ENCODE data around the gene MCF2L.

MCF2L gene

DNA sequence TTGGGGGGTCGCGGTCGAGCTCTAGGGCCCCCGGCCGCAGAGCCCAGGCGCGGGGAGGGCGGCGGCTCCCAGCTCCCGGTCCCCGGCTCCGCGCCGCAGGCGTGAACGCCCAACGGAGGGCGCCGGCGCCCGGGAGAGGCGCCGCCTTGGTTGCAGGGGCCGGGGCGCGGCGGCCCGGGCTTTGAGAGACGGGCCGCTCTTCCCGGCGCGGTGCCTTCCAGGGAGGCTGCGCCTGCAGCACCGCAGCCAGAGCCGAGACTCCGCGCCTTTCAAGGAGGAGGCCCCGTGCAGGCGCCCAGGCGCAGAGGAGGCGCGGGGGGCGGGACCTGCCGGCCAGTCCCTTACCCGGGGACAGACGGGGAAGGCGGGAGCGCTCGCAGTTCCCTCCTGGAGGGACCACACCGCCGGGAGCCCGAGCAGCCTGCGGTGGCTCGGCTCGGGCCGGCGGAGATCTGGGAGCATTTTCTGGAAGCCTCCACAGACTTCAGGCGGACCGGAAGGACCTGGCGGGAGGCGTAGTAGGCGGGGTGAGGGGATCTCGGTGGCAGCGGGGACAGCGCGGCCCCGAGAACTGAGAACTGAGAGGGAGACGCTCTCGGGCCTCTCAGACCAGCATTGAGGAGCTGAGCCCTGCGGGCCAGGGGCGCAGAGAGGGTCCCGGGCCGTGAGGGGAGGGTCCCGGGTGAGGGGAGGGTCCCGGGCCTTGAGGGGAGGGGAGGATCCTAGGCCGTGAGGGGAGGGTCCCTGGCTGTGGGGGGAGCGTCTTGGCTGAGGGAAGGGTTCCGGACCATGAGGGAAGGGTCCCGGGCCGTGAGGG lies 25.5 kb upstream of the MCF2L start:
- DNase-seq = peak; percentile 37

GRCh38 chr13:112947796-112948195 lies 21.2 kb upstream of the MCF2L start:
- DNase-seq = no peak

- no peak for DNase-seq
These were observed 17.2 kb upstream of the MCF2L start for GRCh38 chr13:112951674-112952371.

DNA sequence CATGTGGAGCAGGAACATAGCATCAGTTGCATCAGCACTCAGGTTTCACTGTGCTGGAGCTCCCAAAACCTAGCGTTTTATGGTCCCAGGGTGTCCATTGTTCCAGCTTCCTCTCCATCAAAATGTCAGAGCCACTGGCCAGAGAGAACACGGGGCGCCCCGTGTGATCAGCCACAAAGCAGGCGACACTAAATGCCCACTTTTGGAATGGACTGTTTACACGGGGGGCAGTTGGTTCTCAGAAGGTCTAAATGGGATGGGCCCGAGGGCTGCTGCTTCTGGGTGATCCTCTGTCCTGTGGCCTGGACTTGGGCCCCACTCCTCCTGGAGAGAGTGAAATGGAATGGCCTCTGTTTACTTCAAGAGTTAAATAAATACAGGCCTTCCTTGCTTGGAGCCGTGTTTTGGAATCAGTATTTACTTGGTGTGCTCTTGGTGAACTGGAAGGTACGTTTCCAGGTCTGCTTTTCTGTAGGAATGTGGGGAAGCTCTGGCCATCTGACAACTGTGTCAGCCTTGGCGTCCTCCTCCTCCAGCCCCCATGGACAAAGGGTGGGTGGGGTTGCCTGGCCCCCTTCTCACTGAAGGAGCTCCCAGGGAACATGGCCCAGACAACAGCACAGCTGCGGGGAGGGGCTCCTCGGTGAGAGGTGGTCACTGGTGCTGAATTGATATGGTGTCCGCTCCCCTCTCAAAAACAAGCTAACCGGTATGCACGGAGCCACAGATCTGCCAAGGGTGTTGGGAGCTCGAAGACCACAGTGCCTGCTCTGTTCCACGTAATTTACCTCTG lies 16.1 kb upstream of the MCF2L start:
- DNase-seq = no peak

DNA sequence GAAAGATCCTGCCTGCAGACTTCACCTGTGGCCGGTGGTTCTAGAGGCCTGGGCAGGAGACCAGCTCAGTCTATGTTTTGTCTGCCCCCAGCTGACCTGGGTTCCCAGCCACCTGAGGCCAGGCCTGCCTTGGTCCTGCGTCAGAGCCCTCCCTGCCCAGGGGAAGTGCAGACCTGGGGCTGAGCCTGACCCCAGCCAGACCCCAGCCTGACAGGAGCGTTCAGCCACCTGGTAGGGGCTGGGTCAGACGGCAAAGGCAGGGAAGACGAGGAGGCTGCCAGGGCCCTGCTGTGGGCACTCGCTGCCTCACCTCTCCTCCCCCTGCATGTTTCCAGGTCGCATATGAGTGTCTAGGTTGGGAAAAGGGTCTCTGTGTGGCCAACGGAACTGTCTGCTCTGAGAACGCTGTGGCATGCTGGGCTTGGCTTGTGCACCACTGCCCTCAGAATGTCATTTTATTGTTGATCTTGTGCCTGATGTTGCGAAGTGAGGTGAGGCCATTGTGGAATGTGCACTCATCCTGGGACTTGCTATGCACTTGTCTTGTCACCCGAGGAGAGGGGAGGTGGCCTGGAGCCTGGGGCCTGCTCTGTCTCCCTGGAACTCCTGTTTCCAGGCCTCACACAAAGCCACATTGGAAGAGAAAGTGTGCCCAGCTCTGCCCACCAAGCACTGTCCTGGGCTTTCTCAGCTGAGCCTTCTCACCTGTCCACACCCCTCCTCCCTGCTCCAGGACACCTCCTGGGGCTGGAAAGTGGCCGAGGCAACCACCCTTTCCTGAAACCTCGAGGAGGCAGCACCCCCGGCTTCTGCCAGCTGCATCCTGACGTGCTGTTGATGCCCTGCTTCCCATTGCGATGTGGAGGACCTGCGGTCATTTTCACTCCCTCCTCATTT lies 15.2 kb upstream of the MCF2L start:
- DNase-seq = no peak

DNA sequence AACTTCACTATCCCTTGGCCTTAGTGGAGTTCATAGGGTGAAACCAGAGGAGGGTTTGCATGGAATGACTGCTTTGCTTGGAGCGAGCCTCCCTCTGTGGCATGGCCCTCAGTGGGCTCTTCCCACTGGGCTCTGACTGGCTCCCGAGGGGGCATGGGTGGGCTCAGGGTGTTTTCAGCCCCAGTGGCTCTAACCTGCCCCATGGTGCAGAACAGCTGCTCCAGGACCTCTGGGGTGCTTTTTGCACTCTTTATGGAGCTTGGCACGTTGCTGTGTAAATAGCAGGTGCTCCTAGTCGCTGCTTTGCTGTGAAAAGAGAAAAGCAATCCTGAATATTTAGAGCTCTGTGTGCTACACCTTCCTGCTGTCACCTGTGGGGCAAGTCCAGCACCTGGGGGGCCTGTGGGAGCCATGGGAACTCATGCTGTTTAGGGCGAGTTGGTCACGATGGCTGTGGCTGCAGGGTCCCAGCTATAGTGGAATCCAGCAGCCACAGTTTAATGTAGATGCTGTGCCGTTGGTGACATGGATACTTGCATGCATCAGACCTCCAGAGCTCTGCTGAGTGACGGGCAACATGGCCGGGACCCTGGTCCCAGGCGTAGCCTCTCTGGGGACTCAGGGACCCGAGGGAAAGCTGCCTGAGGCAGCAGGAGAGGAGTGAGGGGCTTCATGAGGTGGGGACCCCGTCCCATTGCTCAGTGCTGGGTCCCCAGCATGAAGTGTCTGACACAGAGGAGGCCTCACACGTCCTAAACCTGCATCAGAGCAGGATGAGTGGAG lies 14.3 kb upstream of the MCF2L start:
- DNase-seq = no peak

- no peak for DNase-seq
These were observed 13.6 kb upstream of the MCF2L start for GRCh38 chr13:112955271-112955937.

DNA sequence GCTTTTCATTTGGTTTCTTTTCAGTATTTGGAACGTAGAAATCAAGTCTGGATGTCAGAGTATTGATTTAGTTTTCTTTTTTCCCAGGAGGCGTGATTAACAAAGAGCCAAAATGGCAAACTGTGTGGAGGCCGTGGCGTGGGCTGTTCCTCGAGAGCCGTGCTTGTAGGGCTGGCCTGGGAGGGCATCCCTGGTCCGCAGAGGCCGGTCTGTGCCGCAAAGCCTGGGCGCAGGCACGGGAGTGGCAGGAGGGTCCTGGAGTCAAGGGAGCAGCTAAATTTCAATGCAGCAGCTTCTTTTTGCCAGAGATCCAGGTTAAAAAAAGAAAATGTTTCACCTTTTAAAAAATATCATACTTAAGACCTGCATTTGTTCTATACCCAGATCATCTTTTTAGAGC lies 13.1 kb upstream of the MCF2L start:
- DNase-seq = no peak

DNA sequence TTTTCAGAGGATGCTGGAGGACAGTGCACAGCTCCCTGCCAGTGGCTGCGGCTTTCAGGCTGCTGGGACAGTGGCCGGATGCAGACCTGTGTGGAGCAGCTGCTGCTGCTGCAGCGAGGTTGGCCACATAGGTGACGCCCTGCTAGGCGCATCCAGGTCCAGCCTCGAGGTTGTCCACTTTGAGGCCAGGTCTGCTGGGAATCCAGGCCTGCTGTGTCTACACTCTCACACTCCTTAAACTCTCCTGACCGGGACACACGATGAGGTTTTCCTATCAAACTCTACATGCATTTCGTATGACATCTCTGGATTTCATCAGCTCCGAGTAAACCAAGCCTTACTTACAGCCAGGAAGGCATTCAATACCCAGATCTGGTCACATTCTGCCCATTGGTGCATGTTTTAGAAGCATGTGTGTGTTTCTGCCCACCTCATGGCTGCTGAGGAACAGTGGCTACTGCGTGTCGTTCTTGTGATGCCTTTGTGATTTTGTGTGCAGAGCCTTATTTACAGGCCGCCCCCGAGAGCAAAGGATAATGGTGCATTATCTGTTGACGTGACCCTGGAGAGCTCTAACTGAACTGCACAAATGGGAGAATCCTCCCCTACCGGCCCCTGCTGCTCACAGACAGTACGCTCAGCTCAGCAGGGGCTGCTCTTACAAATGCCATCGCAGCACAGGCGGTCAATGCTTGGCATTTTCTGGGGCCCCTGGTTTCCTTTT lies 12.3 kb upstream of the MCF2L start:
- no peak for DNase-seq

- DNase-seq = no peak
These were observed 11.7 kb upstream of the MCF2L start for GRCh38 chr13:112957295-112957677.

DNA sequence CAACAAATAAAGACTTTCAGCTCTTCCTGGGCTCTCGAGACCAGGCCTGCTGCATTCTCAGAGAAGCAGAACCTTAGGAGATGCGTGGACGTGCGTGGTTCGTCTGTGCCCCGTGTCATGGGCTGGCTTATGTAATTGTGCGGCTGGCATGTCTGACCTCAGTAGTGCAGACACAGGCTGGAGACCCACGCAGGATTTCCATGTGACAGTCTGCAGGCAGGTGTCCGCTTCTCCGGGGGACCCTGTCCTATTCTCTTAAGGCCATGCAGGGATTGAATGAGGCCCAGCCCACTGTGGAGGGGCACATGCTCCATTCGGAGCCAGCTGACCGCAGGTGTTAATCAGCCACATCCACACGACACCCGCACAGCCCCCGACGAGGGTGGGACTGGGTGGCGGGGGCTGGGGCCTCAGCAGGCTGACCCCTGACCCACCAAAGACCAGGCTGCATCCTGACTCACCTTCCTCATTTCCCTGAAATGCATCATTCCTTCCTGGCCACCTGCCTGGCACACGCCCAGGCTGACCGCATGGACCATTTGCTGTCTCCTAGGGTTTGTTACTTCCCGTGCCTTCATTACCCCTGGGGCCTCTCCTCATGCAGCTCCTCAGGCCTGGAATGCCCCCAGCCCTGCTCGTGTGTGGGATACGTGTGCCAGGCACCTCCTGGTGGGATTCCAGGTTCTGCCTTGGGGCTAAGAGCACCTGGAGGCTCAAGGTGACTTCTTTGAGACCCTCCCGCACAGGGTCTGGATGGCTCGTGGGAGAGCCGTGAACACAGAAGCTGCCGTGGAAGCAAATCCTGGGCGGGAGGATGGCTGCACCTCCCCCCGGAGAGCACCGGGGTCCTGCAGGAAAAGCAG lies 10.7 kb upstream of the MCF2L start:
- no peak for DNase-seq

- no peak for DNase-seq
These were observed 9.8 kb upstream of the MCF2L start for GRCh38 chr13:112959206-112959605.

GRCh38 chr13:112959701-112960542 lies 9.1 kb upstream of the MCF2L start:
- no peak for DNase-seq

- DNase-seq = no peak
These were observed 8.3 kb upstream of the MCF2L start for GRCh38 chr13:112960706-112961105.

GRCh38 chr13:112961457-112962369 lies 7.3 kb upstream of the MCF2L start:
- DNase-seq = no peak

DNA sequence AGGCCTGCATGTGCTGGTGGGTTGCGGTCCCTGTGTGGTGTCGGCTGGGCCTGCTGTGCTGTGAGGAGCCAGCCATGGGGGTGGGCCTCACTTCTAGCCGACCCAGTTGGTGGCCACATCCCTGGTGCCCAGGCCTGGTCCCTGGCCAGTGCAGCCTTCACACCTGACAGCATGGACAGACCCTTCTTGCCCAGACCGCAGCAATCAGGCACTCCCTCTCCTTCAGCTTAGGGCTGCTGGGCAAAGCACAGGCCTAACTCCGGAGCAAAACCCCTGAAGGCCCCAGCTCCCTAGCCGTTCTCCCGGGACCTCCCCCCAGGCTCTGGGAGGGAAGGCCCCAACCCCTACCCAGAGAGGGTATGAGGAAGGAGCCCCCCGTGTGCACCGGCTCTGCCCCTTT lies 6.6 kb upstream of the MCF2L start:
- no peak for DNase-seq

GRCh38 chr13:112962911-112963625 lies 5.9 kb upstream of the MCF2L start:
- no peak for DNase-seq
